HG02970 (cell line): ENCODE measurements around the gene AFF2.

Experiments
- ATAC-seq: cut with Tn5 transposase; IDR thresholded peaks from one replicate; pipeline ENCODE4 v1.9.1; 2021; ENCODE audit warnings: mild to moderate bottlenecking, moderate library complexity, moderate number of reproducible peaks; ENCODE audit not compliant: unreplicated experiment, low FRiP score

Gene AFF2

DNA sequence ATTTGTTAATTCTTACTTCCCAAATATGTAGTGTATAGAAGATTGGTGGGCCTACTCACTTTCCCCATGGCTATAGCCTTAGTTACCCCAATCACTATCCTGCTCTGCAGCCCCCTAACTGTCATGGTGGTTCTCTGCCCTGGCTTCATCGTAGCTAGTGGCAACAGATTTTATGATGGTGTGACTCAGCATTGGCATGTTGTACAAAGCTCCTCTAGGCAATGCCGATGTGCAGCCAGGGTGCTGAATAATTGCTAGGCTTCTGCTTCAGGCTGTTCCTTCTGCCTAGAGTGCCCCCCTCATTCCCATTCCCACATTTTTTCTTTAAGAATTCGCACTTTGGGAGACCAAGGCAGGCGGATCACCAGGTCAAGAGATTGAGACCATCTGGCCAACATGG is 35.2 kb downstream of the AFF2 start:
- no peak for ATAC-seq

DNA sequence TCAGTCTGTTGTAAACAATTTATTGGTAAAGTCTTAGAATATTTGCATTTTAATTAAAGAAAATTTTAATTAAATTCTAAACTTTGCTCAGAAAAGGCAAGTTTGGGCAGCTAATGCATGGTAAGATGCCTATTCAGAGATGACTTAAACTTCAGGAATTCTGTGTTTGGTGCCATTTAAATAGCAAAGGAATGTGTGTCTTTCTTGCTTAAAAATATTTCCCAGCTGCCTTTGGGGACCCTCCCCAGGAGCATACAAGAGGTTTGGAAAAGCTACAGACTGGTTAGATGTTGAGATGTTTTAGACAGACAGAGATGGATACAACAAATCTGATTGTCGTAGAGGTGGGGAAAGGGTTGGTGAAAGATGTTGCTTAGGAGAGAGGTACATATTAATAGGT is 36.5 kb downstream of the AFF2 start:
- no peak for ATAC-seq

DNA sequence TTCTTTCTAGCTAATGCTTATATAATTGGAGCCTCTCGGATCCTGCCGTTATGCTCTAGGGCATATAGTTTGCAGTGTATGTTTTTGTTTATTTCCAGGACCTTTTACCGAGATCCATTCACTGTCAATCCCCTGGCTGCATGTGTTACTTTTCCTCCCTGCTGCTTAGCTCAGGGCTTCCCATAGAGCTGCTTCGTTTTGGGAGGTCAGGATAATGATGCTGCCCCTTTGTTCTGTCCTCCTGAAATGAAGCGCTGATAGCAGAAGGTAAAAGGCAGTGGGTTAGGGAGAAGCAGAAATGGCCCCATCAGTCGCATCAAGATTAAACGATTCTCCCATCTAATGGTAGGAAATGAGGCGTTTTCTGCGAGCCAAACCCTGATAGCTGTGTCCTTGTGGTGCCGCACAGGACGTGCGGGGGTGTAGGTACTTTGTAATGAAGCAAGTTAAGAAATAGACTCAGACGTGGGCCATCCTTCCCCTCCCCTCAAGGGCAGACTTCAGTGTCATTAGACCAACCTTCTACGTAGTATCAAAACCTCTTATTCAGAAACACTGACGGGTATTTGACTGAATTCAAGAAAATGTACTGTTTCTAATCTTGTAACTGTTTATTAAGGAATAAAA is 37.3 kb downstream of the AFF2 start:
- no peak for ATAC-seq

DNA sequence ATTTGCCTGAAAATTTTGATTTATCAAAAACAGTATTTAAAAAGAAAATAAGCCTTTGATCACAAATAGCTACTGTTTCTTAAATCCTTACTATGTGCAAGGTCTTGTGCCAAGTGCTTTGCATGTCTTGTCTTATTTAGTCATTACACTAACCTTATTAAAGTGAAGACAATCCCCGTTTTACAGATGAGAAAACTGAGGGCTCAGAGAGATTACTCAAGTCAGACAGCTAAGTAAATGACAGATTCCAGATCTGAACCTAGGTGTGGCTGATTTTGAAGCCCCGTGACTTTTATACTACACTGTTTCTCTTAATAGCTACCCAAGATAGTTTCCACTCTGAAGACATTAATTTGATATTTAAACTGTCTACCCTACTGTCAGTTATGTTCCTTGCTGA is 38.2 kb downstream of the AFF2 start:
- ATAC-seq = no peak

DNA sequence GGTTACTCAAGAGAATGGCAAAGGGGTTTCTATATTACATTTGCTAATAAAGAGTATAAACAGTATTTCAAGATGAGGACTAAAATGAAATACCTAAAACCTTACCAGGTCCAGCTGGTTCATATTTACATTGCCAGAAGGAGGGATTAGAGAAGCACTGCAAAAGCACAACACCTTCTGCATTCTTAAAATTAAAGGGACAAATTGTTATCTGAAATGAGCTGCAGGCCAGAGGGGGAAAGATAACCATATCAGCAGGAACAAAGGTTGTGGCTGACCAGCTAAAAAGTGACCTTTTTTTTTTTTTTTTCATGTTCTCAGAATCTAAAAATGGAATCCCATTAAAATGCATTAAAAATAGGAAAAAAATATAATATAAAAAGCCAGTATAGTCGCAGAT is 39.7 kb downstream of the AFF2 start:
- ATAC-seq = no peak

DNA sequence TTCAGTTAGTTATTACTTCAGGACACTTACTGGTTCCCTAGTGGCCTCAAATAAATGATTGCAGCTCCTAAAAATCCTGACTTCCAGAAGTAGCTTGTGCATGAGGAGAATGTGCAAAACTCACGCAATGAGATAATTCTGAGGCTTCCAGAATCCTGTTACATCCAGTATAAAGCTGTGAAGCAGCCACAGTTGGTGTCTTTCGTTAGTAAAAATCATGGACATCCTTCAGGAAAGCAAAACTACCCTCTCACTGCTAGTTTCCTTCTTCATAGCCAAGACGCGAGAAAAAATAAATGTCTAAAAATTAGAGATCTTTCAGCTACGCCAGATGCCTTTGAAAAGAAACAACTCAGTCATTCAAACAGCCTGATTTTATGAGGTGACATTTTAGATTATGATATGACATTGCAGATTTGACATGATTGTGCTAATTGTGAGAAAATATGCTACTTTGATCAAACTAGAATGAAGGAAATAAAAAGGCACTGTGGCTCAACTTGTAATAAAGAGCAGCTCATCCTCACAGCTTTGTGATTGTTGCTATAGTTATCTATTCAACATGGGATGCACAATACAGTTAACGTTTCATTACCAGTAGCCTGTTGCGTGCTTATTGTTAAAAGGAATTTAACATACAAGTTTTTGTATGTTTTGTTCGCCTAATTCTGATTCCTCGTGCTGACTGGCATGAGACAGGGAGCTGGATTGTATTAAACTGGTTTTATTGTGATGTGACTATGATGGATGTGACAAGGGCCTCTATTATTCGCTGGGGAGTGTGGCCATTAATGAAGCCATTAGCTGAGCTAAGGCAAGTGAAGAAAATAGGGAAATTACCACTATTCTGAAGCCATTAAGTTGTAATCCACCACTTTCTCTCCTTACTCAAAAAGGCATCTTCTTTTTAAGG is 40.5 kb downstream of the AFF2 start:
- no peak for ATAC-seq

DNA sequence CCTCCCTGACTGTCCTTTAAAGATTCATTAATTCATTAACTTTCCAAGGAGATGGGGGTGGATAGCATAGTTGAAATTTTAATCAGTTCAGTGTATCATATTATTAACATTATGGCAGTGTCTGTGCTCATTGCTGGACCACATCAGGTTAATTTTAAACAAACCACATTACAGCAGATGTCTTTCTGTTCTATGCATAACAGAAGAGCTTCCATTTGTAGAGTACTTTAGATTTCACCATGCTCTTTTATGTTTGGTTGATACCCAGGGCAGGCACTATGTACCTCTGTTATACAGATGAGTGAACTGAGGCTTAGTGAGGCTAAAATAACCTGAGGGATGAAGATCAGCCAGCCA is 41.1 kb downstream of the AFF2 start:
- ATAC-seq = no peak

DNA sequence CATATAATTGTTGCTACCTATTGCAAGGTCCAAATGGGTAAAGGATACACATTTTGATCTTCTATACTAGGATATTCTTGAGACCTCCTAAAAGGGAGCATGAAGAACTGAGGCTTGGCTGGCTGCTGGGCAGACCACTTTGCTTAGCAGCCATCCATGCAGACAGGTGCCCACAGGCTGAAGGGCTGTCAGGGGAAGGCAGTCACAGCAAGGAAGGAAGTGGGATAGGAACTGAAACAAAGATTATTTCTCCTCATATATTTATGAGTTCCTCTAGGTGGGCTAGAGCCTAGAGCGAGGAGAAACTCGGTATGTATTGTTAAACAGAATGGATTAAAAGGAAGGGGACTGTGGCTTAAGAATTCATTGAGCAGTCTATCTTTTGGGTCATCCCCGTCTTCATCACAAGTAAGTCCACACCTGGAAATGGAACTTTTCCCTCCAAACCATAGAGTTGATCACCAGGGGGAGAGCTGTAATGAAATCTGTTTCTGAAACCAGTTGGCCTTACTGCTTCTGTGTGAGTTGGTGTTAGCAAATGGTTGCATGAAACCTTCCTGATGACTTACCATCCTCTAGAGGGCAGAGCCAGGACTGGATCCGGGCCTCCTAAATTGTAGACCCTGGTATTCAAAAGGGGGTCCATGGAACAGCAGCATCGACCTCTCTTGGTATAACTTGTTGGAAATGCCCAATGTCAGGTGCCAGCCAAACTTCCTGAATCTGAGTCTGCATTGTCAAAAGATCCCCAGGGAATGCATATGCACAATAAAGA is 42.3 kb downstream of the AFF2 start:
- ATAC-seq = no peak

DNA sequence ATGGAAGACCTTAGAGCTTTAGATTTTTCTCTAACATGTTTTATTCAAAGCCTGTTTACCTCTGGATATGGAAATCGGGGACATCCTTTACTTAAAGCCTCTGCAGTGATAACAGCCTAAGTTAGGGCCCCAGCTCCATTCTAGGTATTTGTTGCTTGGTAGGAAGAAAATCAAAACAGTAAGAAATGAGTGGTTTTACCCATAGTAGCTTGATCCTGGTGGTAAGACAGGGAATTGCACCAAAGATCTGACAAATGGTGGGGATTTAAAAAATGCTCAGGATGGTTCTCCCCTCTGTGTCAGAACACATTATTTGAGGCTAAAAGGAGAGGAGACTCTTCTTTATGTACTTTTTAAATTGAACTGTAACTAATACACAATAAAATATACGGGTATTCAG is 52.4 kb downstream of the AFF2 start:
- ATAC-seq = no peak

DNA sequence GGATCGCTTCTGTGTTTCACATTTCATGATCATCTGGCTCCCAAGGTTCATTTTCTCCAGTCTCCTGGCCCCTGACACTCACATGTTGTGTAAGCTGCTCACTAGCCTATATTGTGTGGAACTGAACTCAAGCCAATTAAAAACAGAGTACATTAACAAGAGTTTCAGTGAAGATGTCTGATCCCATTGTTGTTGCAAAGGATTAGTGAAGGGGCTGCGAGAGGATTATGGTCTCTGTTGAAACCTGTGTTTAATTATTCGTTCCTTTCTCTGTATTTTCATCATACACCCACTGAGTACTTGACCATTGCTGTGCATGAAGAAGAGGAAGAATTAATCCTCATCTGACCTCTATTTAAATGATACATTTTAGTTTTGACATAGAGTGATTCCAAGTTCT is 54.7 kb downstream of the AFF2 start:
- no peak for ATAC-seq

DNA sequence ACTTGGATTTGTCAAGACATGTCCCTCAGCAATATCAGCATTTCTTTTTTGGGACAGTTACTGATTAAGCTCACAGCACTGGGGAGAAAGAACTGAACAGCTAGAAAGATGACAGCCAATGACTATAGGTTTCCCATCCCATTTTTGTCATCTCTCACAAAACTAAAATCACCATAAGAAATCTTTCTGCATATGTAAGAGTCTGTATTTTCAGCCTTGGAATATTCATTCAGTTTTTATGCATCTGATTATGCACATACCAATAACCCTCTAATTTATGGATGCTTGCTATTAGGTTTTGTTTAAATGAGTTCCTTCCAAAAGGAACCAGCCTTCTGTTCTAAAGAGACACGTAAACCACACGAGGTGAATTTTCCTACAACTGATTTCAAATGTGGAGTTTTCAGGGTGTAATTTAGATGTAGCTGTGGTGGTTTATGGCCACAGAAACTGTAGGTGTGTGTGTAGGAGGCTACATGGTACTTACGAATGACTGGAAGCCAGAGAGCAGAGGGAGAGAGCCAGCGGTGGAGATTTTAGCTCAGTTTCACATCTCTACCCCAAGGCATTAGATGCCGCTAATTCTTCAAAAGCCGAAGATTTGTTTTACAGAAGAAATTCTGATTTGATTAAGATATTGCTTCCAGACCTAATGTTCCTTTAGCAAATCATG is 55.3 kb downstream of the AFF2 start:
- no peak for ATAC-seq

DNA sequence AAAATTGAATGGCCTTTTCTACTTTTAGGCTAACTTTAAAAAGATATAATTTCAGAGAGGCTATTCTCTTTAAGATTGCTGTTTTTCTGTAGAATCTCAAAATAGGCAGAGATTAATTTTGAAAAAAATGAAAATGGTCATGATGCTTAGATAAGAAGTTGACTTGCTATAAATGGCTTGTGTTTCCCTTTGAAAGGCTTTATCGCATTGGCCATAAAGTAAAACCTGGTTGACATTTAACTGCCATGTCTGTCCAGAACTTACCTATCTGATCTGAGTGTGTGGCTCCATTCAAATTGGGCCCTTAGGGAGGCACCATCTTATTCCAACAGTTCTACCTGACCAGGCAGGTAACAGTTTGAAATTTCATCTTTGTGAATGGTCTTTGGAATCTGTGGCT is 56.1 kb downstream of the AFF2 start:
- ATAC-seq = no peak

DNA sequence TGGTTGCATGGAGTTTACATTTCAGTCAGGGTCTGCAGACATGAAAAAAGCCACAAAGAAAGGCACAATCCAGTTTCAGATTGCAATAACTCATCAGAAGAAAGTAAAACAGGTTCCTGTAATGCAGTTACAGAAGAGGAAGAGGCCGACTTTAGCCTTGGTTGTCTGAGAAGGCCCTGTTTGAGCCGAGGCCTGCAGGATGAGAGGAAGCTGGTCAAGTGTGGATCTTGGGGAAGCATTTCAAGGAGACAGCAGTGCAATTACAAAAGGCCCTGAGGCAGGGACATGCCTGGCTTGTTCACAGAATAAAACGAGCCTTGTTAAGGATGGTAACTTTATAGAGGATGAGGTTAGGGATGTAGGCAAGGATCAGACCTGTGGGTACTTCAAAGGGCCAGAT is 62.4 kb downstream of the AFF2 start:
- no peak for ATAC-seq

DNA sequence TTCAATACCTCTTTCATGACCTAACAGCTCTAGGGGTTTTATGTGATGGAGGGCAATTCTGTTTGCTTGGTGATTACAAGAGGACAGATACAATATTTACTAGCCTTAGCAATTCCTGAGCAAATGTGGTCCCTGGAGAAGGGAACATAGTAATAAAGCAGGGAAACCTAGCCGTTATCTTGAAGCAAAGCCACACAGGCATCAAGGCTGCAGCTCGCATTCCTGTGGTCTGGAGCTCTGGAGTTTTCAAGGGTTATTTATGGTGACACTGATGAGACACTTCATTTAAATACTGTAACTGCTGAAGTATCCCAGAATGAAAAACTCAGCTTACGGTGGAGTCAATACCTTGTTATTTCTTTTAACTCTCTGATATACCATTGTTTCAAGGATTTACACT is 66.8 kb downstream of the AFF2 start:
- ATAC-seq = no peak

DNA sequence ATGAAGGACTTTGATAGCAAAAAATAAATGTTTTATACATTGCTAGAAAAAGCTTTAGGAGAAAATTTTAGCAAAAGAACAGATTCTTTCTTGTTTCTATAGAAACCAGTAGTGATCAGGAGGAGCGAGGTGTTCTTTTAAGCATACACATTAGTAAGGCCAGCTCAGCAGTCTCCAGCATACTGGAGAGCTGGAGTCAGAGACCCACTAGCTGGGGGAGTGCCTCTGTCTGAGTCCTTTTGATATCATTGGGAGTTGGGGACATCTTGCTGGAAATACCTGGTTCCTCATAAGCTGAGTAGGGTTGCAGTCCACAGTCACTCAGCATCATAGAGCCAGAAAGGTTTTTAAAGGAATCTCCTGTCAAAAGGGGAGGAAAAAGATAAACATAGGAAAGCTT is 67.4 kb downstream of the AFF2 start:
- ATAC-seq = no peak

DNA sequence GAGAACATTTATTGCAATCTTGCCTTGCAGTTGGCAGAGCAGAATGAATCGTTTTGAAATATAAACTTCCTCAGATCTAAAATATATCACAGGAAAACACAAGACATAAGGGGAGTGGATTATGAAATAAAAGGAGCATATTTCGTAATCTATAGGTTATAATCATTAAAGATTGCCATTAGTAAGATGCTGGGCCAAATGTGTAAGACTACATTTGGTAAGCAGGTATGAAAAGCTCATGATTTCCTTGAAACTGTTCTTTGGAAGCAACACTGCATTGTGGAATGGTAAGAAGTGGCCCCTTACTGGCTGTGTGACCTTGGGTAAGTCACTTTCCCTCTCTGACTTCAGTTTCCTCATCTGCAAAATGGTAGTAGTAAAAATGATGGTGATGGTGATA is 68.3 kb downstream of the AFF2 start:
- ATAC-seq = no peak

DNA sequence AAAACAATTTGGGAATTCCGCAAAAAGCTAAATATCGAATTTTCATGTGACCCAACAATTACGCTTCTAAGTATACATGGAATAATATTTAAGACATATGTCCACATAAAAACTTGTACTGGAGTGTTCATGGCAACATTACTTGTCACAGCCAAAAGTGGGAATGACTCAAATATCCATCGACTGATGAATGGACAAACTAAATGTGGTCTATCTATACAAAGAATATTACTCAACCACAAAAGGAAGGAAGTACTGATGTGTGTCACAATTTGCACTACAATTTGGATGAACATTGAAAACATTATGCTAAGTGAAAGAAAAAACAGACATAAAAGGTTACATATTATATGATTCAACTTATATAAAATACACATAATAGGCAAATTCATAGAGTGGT is 71.9 kb downstream of the AFF2 start:
- ATAC-seq = no peak

DNA sequence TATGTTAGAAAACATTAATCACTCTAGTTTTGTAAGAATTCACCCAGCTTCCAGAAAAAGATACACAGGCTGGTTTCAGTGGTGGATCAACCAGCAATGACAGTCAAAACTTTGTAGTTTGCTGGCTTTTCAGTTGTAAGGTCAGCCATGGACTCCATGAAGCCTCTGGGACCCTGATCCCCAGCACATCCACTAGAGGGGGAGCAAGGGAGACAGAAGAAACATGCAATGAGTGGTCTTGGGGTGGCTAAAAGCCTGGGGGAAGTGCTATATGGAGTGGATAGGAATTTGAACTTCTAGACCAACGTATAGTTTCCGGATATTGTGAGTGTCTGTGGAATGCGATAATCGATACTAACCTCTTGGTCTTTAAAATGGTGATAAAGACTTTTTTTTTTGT is 72.7 kb downstream of the AFF2 start:
- no peak for ATAC-seq

DNA sequence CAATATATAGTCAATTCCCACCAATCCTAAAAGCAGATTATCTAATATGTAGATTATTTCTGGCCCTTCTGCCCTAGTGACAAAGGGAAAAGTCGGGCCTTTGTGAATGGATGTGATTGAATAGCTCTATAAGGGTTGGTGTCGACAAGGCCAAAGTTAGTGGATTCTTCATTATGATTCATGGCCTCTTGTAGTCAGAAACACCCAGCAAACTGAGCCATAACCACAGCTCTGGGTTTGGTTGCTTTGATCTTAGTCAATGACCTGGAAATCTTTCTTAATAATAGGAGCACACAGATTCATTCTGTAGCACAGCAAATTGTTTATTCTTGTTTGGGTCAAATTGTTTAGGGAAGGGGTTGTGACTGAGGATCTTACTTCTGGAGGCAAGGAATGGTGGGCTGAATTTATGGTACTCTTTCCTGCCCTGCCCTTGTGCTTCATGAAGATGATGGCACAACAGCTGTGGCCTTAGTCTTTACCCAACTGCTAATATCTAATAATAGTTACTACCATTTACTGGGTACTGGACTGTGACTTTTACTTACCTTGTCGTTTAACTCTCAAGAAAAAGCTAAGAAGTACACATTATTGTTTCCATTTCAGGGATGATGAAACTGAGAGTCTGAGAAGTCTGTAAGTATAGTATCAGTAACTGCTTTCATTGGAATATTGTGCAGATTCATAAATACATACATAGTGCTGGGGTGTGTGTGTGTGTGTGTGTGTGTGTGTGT is 74.0 kb downstream of the AFF2 start:
- ATAC-seq = no peak

DNA sequence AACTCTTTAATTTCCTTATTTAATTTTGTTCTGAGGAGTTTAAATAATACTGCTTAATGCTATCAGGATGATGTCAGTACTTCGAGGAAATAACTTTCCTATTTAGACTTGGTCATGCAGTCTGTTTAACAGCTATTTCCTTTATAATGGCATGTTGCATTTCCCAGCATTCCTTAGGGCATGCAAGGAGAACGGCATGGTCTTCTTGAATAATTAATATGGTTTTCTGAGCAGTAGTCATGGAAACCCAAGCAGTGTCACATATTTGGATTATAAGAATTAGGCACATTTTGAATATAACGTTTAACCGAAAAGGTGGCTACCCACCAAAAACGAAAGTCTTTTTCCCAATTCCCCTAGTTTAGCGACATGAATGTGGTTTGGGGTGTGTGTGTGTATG is 76.0 kb downstream of the AFF2 start:
- ATAC-seq = no peak
